K562 (cell line): ENCODE data around the gene SLC13A1.

Experiments used
- CHCHD3 ChIP-seq: fragments of 250-450 bp; sonication (Bioruptor Pico); IDR thresholded peaks from 2 replicates; pipeline ENCODE4 v2.1.2; 2022; ENCODE audit warnings: mild to moderate bottlenecking
- CXXC5 ChIP-seq: fragments of 250-450 bp; sonication (Bioruptor Pico); IDR thresholded peaks from 2 replicates; pipeline ENCODE4 v1.8.0; 2022; ENCODE audit warnings: inconsistent platforms, mild to moderate bottlenecking, moderate library complexity
- MEIS2 ChIP-seq: fragments of 450-650 bp; IDR thresholded peaks from 2 replicates; pipeline ENCODE4 v1.6.1; 2014; ENCODE audit warnings: mild to moderate bottlenecking; ENCODE audit not compliant: partially characterized antibody
- PHF8 ChIP-seq: fragments of 200-600 bp; sonication (generic); IDR thresholded peaks from 2 replicates; pipeline ENCODE4 v1.6.1; 2012; ENCODE audit warnings: mixed run types, mild to moderate bottlenecking, inconsistent platforms, low read length, moderate library complexity, borderline replicate concordance
- ZNF143 ChIP-seq: sonication (generic); formaldehyde crosslinking; IDR thresholded peaks from 2 replicates; pipeline ENCODE4 v1.9.0; 2022; ENCODE audit warnings: mild to moderate bottlenecking, missing genetic modification reagents
- TF ChIP-seq, protein P1 (sequence below), 2 experiments: fragments of 450-650 bp in 1 of 2; sonication (generic) in 1 of 2; formaldehyde crosslinking; conservative IDR thresholded peaks; 2 replicates each; pipeline versions ENCODE4 v1.4.0 to v1.8.1; 2020 to 2022; ENCODE audit warnings: mild to moderate bottlenecking in 1 of 2, missing genetic modification reagents in 1 of 2

DNA sequence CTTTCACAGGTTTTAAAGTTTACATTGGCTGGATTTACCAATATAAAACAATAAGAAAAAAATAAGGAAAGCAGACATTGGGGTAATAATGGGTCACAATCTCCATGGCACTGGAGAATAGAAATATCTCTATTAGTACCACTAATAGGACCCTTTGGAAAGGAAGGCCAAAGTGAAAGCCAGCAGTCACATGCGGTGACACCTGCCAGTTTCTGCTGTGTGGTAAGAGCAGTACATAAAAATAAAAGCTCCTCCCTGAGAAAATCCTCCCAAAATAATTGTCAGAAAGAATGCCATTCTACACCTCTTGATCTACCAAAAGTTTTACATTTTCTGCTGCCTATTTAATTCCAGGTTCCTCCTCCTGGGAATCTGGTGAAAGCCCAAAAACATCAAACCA, 30.4 kb upstream of the SLC13A1 start:
- no peak for TF ChIP-seq MEIS2
- no peak for TF ChIP-seq PHF8
- TF ChIP-seq ZNF143, result no peak
- no peak for TF ChIP-seq CXXC5 (CRISPR knock-in tag)
- TF ChIP-seq, protein P1, sequence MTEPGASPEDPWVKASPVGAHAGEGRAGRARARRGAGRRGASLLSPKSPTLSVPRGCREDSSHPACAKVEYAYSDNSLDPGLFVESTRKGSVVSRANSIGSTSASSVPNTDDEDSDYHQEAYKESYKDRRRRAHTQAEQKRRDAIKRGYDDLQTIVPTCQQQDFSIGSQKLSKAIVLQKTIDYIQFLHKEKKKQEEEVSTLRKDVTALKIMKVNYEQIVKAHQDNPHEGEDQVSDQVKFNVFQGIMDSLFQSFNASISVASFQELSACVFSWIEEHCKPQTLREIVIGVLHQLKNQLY (CRISPR knock-in tag; conservative IDR thresholded peaks at IDR 0.05), result no peak
- TF ChIP-seq CHCHD3, result no peak
